Activated CD4-positive, alpha-beta T cell treated with anti-CD3 and anti-CD28 coated beads, Interleukin-2, amount 50 U/mL, for 4 hours (primary cell): ENCODE measurements around the gene DIP2C.
"Not testable (repeated sequence)": the region's sequence is repeated elsewhere in the genome, so short reads cannot be mapped to it uniquely, and the experiment has no call there.

Experiments
- DNase-seq, 2 experiments: peaks; one replicate each; pipeline ENCODE4 v3.0.0-alpha.2; 2020

DIP2C gene

DNA sequence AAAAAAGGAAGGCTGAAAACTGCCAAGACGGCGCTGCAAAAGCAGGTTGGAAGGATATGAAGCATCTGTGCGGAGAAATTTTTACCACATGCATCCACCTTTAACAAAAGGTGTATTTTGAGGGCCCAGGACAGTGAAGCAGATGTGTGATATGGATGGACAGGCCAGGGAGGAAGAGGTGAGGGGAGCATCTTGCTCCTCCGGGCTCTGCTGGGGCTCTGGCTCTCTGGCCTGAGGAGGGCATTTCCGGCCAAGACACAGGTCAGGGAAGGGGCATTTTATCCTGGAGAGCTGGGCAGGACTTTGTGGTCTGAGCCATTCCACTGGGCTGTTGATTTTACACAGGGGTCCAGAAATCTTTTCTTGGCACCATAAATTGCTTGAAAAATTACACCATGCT is 379.1 kb downstream of the DIP2C start:
- no peak for DNase-seq

DNA sequence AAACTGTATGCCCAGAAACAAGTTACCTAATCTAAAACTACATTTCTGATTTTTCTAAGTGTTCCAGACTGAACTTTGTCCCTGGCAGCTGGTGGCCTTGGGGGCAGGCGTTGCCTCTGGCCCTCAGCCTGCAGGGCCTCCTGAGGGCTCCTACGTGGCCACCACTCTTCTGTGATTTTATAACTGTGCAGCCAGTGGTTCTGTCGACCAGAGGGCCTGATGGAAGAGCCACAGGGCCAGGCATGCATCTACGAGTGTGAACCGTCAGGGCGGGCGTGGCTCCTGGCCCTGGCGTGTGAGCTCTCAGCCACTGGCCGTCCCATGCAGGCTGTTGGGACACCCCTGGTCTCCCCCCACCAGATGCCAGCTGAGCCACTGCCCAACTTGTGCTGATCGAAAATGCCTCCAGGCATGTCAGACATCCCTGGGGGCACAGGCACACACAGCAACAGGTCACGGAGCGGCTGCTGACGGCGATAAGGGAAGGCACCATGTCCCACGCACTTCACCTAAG is 380.8 kb downstream of the DIP2C start:
- DNase-seq: no peak

DNA sequence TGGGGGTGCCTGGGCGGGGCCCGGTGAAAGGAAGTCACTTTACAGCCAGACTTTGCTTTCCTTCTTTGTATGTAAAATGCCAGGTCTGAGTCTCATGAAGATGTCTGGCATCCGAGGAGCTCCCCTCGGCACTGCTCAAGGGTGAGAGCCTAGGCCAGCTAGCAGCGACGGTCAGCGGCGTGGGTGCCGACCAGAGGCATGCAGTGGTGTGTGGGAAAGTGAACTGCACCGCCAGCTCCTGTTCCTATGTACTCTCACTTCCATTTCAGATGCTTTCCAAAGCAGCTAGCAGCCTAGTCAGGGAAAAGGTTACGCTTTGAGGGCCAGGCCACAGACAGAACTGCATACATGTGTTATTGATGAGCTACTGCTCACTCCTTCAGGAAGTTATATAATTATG is 381.4 kb downstream of the DIP2C start:
- no peak for DNase-seq

DNA sequence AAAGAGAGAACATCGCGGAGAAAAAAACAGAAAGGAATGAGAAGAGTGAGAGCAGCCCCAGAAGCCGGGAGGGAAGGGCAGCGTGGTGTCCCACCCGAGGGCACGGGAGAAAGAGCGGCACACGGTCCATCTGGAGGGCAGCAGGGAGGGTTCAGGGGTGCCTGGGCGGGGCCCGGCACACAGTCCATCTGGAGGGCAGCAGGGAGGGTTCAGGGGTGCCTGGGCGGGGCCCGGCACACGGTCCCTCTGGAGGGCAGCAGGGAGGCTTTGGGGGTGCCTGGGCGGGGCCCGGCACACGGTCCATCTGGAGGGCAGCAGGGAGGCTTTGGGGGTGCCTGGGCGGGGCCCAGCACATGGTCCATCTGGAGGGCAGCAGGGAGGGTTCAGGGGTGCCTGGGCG is 381.8 kb downstream of the DIP2C start:
- DNase-seq: no peak

DNA sequence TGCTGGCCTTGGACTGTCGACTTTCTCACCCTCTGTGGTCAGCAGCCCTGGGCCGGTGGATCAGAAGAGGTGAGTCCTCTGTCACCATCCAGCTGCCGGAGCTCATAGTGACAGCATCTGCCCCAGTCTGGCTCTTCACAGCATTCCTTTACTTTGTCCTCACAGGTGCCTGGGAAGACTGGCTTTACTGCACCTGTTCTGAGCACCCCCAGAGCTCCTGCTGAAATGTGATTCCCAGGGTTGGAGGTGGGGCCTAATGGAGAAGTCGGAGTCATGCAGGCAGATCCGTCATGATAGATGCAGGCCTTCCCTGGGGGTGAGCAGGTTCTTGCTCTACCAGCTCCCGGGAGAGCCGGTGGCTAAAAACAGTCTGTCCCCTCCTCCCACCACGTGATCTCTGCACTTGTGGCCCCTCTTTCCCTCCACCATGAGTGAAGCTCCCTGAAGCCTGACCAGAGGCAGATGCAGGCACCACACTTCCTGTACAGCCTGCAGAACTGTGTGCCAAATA is 382.7 kb downstream of the DIP2C start:
- DNase-seq: no peak

DNA sequence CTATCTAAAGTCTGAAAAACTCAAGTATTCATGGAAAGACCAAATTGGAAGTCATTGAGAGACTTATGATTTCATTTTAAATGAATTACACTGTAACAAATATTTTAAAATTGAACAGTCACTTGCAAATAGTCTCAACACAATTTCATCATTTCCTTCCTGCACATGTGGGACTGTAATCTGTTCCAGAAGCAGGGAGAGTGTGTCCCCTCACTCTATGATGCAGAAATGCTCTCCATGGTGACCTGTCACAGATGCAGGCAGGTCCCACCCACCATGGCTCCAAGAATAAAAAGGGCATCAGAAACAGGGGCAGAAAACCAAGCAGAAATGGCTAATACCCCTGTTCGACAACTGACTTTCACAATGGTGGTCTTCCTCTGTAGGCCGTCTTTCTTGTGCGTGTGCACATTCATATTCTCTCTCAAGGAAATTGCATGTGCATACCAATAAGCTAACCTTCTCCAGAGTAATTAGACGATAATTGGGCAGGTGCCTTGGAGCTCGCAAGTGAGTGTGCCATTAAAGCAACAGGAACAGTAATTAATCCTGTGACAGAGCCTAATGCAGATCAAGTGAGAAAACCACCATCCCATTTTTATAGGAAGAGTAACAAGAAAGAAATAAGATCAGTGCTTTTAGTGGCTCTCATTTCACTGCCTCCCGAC is 383.3 kb downstream of the DIP2C start:
- DNase-seq: no peak

DNA sequence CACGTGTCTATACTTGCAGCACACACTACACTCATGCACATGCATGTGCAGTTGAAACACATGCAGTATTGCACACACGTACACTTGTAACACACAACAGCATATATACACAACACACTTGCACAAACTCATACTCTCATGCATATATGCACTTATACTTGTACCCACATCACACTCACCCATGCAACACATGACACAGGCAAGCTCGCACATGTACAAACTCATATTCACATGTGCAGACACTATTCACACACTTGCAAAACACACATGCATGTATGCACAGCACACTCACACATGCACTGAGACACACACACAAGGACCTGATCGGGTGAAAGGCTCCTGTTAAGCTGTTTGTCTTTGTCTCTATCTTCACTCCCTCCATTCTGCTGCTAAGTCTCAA is 384.4 kb downstream of the DIP2C start:
- no peak for DNase-seq

DNA sequence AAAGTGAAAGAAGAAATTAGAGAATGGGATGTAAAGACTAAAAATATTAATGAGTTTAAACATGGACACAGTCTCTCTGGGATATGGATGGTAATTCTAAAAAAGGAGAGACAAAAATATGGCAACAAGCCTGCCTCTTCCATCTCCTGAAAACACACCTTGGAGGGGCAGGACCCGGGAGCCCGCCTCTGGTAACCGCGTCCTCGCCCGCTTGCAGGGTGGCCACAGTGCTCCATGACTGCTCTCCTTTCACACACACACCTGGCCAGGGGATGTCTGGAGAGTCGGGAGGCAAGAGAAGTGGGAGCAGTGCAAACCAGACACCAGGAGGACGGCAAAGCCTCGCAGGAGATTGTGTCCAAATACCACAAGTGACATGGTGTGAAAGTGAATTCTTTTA is 387.9 kb downstream of the DIP2C start:
- no peak for DNase-seq

DNA sequence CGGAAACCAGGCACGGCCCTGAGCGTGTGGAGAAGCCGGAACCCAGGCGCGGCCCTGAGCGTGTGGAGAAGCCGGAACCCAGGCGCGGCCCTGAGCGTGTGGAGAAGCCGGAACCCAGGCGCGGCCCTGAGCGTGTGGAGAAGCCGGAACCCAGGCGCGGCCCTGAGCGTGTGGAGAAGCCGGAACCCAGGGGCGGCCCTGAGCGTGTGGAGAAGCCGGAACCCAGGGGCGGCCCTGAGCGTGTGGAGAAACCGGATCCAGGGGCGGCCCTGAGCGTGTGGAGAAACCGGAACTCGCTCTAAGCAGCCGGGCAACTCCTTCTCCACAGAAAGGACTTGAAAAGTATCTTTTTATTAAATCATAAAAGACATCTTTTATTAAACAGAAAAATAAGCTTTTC is 388.9 kb downstream of the DIP2C start:
- not testable (repeated sequence) for DNase-seq

DNA sequence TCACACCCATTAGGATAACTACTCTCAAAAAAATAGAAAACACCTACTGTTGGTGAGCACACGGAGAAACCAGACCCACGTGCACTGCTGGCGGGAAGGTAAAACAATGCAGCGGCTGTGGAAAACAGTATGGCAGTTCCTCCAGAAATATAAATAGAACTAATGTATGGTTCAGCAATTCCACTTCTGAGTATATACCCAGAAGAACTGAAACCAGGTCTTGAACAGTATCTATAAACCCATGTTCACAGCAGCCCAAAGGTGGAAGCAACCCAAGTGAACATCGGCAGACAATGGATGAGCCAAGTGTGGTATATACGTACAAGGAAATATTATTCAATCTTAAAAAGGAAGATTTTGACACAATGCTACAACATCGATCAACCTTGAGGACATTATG is 389.5 kb downstream of the DIP2C start:
- no peak for DNase-seq

DNA sequence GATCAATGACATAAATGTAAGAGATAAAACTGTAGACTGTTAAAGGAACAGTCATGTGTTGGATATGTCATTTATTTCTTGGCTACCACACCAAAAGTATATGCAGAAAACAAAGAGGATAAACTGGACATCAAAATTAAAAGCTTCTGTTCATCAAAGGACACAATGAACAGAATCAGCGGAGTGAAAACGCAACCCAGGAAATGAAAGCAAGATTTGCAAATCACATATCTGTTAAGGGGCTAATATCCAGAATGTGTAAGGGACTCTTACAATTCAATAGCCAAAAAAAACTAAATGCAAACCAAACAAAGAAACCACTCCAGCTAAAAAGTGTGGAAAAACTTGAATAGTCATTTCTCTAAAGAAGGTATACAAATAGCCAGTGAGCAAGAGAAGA is 390.0 kb downstream of the DIP2C start:
- DNase-seq: no peak

DNA sequence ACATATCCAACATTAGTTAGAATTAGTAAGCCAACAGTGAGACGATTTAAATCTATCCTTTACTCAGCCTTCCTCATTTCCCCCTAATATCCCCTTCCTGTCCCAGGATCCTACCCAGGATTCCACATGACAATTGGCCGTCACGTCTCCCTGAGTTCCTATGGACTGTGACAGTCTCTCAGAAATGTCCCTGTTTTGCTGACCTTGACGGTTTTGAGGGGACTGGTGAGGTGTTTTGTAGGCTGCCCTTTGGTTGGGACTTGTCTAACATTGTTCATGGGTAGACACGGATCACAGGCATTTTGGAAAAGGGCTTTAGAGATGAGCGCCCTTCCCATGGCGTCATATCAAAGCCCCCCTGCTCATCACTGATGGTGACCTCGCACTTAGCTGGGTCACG is 391.4 kb downstream of the DIP2C start:
- DNase-seq: no peak

DNA sequence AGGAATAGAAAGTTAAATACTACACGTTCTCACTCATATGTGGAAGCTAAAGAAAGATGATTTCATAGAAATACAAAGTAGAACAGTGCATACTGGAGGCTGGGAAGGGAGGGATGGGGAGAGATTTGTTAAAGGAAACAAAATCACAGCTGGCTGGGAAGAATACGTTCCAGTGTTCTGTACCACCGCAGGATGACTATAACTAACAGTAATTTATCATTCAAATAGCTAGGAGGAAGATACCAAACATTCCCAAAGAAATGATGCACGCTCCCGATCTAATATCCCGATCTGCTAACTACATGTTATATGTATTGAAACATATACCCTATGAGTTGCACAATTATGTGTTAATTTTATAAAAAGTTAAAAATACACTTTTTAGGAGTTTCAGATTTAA is 391.9 kb downstream of the DIP2C start:
- DNase-seq: no peak

DNA sequence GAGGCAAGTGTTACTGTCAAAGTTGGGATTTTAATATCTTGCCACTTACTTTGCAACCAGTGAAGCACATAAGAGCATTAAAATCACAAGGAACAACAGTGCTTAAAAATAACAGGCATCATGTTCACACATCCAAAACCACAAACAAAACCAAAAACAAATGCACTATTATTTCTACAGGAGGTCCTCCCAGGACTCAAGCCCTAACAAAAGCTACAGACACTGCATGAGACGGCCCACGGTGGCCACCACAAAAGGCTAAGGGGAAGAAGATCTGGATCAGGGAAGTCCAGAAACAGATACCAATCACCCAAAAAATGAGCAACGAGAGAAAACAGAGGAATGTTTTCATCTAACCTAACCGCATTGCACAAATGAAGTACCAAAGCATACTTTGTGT is 395.8 kb downstream of the DIP2C start:
- no peak for DNase-seq

DNA sequence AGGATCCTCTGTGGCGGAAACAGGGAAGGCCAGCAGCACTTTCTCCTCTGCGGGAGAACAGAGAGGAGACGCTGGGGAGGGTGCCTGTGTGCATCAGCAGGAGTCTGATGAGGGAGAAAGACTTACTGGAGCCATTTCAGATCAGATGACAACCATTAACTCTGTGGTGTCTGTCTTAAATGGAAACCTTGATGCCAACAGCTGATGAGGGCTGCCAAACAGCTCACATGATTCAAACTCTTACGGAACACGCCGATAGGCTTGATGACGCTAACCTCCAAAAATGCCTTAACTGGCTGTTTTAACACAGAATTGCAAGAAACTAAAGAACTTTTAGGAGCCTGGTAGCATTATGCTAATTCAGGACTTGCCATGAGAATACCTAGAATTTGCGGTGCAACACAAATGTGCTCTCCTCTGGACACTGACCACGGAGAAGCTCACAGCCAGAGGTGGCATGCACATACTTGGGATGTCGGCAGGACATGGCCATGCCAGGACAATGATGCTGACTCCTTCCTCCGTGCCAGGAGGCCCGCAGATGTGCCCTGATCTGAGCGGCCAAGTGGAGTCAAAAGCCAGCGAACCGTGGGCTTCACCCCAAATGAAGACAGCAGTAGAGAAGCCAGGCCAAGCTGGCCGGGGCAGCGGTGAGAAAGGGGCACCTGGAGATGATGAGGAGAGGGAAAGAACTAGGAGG is 399.3 kb downstream of the DIP2C start:
- DNase-seq: no peak

DNA sequence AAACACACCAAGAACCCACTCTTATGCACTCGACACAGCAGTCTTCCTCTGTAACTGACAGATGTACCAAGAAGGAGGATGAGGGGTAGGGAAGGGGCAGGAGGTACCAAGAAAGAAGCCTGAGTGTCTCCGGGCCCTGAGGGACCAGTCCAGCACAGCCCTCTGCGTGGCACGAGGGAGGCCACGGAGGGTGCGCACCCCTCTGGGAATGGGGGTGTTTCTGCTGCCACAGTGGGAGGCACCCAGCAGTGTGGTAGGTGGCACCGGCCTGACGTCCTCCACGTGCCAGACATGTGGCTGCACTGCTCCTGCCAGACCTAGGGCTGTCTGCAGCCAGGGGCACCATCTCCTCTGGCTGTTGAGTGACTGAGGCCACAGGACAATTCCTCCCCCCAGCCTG is 399.9 kb downstream of the DIP2C start:
- no peak for DNase-seq

DNA sequence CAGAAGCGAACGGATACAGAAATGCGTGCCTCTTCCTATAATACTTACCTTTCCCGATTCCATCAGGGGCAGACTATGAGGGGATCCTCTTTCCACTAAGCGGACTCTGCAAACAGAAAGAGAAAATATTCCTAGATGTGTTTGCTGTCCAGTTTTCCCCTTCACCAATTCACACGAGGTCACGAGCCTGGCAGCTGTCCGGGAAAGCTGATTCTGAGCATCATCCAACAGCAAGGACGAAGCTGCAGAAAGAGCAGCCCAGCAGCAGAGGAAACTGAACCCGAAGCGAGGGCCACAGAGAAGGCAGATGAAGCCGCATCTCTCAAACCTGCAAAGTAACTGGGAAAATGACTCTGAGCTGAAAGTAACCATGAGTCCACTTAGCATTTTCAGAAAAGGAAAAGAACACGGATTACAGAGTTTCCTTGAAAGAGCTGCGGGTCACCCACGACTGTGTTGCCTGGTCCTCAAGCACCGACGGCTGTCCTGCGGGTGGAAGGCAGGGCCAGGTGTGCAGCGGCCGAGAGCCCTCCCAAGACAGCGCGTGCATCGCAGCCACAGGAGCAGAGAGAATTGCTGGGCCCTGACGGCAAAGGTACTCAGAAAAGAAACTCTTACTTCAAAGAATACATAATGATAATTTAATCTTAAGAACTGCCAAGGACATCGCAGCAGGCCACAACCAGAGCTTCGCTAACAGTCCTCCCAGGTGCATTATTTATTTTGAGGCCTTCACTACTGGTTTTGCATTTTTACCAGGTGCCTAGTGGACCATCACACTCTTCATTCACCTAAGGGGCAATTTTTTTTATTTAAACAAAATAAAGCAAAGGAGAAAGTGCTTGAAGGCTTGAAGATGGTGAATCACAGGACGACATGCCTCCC is 400.9 kb downstream of the DIP2C start:
- no peak for DNase-seq

DNA sequence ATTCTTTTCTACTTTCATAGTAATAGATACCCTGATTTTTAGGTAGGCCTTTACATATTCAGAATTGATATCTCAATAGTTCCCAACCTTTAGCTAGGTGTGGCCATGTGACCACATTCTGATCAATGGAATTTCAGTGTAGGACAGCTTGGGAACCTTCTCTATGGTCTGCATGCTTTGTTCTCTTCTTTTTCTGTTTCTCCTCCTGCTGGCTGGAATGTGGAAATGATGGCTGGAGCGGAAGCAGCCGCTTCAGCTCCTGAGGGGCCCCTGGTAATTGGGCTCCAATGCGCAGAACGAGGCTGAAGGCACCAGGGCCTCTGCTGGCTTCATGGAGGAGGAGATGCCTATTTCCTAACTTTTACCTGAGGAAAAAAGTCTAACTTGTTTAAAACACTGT is 401.7 kb downstream of the DIP2C start:
- no peak for DNase-seq

DNA sequence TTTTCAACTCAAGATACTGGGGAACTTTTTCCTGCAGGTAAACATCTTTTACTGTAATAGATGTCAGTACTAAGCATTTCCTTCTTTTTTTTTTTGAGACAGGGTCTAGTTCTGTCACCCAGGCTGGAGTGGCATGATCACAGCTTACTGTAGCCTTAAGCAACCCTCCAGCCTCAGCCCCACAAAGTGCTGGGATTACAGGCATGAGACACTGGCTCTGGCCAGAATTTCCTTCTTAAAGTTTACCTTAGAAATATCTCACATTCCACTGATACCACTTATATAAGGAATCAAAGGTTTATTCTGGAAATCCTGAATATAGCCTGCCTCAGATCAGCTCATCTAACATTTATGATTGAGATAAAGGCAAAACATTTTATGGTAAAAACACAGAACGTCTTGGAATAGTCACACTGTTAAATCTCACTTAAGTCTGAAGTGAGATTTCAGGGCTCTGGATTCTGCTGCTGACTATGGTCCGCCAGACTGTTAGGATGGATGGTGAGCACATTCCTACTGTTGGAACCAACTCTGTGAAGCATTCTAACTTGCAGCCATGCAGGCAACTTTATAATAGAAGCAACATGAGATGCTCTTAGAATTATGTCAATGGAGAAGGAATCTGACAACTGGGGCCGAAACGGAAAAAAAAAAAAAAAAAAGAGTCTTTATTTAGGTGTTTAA is 402.3 kb downstream of the DIP2C start:
- no peak for DNase-seq

DNA sequence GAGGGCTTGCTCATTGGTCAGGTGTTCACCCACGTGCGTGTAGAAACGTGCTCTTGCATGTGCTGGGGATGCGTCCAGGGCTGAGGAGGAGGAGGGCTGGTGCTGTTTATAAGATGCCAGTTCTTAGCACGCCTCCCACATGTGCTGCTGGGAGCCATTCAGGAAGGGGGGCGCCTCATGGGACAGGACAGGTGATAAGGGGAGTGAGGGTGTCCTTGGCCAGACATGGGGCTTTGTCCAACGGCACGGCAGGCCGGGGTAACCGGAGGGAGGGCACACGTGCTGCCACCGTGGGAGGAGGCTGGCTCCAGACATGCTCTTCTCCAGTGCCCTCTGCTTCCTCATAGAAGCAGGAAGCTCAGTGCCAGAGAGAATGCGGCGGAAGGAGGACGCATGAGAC is 404.3 kb downstream of the DIP2C start:
- no peak for DNase-seq

DNA sequence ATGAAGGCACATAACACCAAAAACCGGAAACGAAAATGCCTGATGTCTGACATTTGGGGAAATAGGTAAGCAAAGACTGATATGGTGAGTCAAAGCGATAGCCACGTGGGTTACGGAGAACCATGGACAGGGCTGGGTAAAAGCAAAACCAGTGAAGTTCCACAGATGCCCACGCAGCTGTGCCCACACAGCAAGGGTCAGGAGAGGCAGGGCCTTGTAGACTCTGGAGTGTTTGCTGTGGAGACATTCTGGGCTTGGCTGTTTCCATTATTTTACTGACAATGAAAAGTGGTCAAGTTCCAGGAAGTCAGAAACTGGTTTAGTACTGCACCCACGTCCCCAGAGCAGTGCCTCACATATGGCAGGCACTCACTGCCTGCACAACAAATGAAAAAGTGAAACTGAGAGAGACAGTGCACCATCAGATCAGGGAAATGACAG is 405.5 kb downstream of the DIP2C start:
- no peak for DNase-seq

DNA sequence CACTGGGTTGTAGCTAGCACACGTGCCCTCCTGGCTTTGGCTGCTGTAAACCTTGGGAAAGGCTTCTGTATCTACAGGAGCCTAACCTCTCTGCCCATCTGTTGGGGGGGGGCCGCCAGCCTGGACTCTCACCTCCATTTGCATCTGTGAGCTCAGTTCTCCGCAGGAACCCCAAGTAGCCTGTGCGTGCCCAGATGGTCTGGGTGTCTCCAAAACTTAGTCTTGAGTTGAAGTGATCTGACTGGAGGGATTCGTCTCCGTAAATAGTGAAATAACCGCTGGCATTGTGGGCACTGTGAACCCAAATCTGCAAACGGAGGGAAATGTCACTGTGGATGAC is 406.4 kb downstream of the DIP2C start:
- no peak for DNase-seq
